HCT116 (cell line): ENCODE data around the gene ATF6B.

Experiments used
- EGR1 ChIP-seq: IDR thresholded peaks from 2 replicates; pipeline ENCODE4 v1.6.1; 2012; ENCODE audit warnings: low read depth
- EZH2phosphoT487 ChIP-seq: fragments of 200-600 bp; IDR thresholded peaks from 2 replicates; pipeline ENCODE4 v1.6.1; 2018; ENCODE audit warnings: antibody characterized with exemption, borderline replicate concordance
- POLR2AphosphoS5 ChIP-seq: IDR thresholded peaks from 2 replicates; pipeline ENCODE4 v1.6.1; 2011; ENCODE audit warnings: mild to moderate bottlenecking, low read depth, low read length, moderate library complexity
- RAD21 ChIP-seq: IDR thresholded peaks from 2 replicates; pipeline ENCODE4 v1.6.1; 2012; ENCODE audit warnings: low read depth, mild to moderate bottlenecking
- TF ChIP-seq, protein P1 (sequence below), 3 experiments: fragments of 200-600 bp in 1 of 3; sonication (generic) in 1 of 3; IDR thresholded peaks in 2 of 3; conservative IDR thresholded peaks in 1 of 3; 2 replicates each; pipeline ENCODE4 v1.5.1; 2012 to 2017; ENCODE audit warnings: low read depth in 2 of 3, low read length in 2 of 3, antibody characterized with exemption in 1 of 3, borderline replicate concordance in 1 of 3, control low read depth in 1 of 3, mild to moderate bottlenecking in 1 of 3, mixed read lengths in 1 of 3, mixed run types in 1 of 3, moderate library complexity in 1 of 3; ENCODE audit not compliant: insufficient read depth in 1 of 3
- TF ChIP-seq, protein P2 (sequence below): IDR thresholded peaks from 2 replicates; pipeline ENCODE4 v1.6.1; 2012; ENCODE audit warnings: low read depth
- TF ChIP-seq, protein P3 (sequence below): IDR thresholded peaks from 2 replicates; pipeline ENCODE4 v1.6.1; 2012

DNA sequence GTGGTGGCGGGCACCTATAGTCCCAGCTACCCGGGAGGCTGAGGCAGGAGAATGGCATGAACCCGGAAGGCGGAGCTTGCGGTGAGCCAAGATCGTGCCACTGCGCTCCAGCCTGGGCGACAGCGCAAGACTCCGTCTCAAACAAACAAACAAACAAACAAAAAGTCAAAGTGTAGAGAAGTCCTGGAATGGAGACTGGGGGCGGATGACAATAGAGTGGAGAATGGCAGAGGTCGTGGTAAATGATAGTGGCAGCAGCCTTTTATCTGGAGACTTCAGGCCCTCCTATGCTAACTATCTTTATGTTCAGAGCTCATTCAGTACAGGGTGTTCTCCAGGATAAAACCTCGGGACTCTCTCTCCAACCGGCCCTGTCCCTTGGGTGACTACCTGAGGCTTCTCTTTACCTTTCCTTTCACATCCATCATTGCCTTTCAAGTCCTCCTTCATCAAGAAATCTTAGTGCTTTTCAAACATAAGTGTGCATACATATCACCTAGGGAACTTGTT is 3.4 kb upstream of the ATF6B start:
- TF ChIP-seq RAD21, result no peak
- TF ChIP-seq, protein P1, sequence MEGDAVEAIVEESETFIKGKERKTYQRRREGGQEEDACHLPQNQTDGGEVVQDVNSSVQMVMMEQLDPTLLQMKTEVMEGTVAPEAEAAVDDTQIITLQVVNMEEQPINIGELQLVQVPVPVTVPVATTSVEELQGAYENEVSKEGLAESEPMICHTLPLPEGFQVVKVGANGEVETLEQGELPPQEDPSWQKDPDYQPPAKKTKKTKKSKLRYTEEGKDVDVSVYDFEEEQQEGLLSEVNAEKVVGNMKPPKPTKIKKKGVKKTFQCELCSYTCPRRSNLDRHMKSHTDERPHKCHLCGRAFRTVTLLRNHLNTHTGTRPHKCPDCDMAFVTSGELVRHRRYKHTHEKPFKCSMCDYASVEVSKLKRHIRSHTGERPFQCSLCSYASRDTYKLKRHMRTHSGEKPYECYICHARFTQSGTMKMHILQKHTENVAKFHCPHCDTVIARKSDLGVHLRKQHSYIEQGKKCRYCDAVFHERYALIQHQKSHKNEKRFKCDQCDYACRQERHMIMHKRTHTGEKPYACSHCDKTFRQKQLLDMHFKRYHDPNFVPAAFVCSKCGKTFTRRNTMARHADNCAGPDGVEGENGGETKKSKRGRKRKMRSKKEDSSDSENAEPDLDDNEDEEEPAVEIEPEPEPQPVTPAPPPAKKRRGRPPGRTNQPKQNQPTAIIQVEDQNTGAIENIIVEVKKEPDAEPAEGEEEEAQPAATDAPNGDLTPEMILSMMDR (IDR thresholded peaks at IDR 0.05 in 2 of 3, conservative IDR thresholded peaks at IDR 0.05 in 1 of 3; ENCODE audit: borderline replicate concordance in 1 of 3, insufficient read depth in 1 of 3, low read depth in 2 of 3, low read length in 2 of 3), result no peak
- no peak for TF ChIP-seq EZH2phosphoT487
- TF ChIP-seq, protein P2, sequence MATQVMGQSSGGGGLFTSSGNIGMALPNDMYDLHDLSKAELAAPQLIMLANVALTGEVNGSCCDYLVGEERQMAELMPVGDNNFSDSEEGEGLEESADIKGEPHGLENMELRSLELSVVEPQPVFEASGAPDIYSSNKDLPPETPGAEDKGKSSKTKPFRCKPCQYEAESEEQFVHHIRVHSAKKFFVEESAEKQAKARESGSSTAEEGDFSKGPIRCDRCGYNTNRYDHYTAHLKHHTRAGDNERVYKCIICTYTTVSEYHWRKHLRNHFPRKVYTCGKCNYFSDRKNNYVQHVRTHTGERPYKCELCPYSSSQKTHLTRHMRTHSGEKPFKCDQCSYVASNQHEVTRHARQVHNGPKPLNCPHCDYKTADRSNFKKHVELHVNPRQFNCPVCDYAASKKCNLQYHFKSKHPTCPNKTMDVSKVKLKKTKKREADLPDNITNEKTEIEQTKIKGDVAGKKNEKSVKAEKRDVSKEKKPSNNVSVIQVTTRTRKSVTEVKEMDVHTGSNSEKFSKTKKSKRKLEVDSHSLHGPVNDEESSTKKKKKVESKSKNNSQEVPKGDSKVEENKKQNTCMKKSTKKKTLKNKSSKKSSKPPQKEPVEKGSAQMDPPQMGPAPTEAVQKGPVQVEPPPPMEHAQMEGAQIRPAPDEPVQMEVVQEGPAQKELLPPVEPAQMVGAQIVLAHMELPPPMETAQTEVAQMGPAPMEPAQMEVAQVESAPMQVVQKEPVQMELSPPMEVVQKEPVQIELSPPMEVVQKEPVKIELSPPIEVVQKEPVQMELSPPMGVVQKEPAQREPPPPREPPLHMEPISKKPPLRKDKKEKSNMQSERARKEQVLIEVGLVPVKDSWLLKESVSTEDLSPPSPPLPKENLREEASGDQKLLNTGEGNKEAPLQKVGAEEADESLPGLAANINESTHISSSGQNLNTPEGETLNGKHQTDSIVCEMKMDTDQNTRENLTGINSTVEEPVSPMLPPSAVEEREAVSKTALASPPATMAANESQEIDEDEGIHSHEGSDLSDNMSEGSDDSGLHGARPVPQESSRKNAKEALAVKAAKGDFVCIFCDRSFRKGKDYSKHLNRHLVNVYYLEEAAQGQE, result no peak
- no peak for TF ChIP-seq EGR1
- TF ChIP-seq, protein P3, sequence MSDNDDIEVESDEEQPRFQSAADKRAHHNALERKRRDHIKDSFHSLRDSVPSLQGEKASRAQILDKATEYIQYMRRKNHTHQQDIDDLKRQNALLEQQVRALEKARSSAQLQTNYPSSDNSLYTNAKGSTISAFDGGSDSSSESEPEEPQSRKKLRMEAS, result no peak
- TF ChIP-seq POLR2AphosphoS5, result no peak
